SK-N-SH treated with all-trans-retinoic acid at 6 μM for 48 hours (cell line): Measurements from ENCODE around the gene NEMF.

Experiments
- ATAC-seq: fragments of 200-7000 bp; cut with Tn5 transposase; 3 replicates; pipeline ENCODE4 v1.9.1; 2020; ENCODE audit warnings: mild to moderate bottlenecking, moderate library complexity
- ARNTL ChIP-seq: fragments of 450-650 bp; formaldehyde crosslinking; IDR thresholded peaks from 2 replicates; pipeline ENCODE4 v1.5.0; 2020; ENCODE audit warnings: low read depth, mild to moderate bottlenecking, moderate library complexity, borderline replicate concordance
- BACH2 ChIP-seq: fragments of 250-450 bp; sonication (Bioruptor Pico); IDR thresholded peaks from 2 replicates; pipeline ENCODE4 v1.9.0; 2021; ENCODE audit warnings: mild to moderate bottlenecking, borderline replicate concordance
- CREB5 ChIP-seq: fragments of 250-450 bp; sonication (Bioruptor Pico); IDR thresholded peaks from 2 replicates; pipeline ENCODE4 v1.5.1; 2020; ENCODE audit warnings: low read depth, mild to moderate bottlenecking, moderate library complexity
- CSDC2 ChIP-seq: fragments of 250-450 bp; sonication (Bioruptor Pico); IDR thresholded peaks from 2 replicates; pipeline ENCODE4 v1.5.0; 2020; ENCODE audit warnings: mild to moderate bottlenecking, moderate library complexity
- CSRNP3 ChIP-seq: fragments of 250-450 bp; sonication (Bioruptor Pico); IDR thresholded peaks from 2 replicates; pipeline ENCODE4 v1.5.1; 2021; ENCODE audit warnings: mild to moderate bottlenecking, moderate library complexity
- ESRRG ChIP-seq: fragments of 250-450 bp; sonication (Bioruptor Pico); IDR thresholded peaks from 2 replicates; pipeline ENCODE4 v1.6.1; 2021; ENCODE audit warnings: mild to moderate bottlenecking
- GLIS3 ChIP-seq: fragments of 250-450 bp; sonication (Bioruptor Pico); IDR thresholded peaks from 2 replicates; pipeline ENCODE4 v1.5.0; 2020; ENCODE audit warnings: mild to moderate bottlenecking, moderate library complexity
- ISL1 ChIP-seq: fragments of 250-450 bp; sonication (Bioruptor Pico); IDR thresholded peaks from 2 replicates; pipeline ENCODE4 v2.1.2; 2022; ENCODE audit warnings: mild to moderate bottlenecking, moderate library complexity
- OSR1 ChIP-seq: fragments of 250-450 bp; sonication (Bioruptor Pico); IDR thresholded peaks from 2 replicates; pipeline ENCODE4 v1.8.0; 2022; ENCODE audit warnings: moderate library complexity, mild to moderate bottlenecking, inconsistent platforms
- PPARA ChIP-seq: fragments of 250-450 bp; sonication (Bioruptor Pico); IDR thresholded peaks from 2 replicates; pipeline ENCODE4 v1.5.0; 2020; ENCODE audit warnings: mild to moderate bottlenecking, borderline replicate concordance
- RARB ChIP-seq: fragments of 250-450 bp; sonication (Bioruptor Pico); IDR thresholded peaks from 2 replicates; pipeline ENCODE4 v1.8.0; 2021; ENCODE audit warnings: mild to moderate bottlenecking, moderate library complexity
- SNAI2 ChIP-seq: fragments of 250-450 bp; sonication (Bioruptor Pico); IDR thresholded peaks from 2 replicates; pipeline ENCODE4 v1.5.0; 2020; ENCODE audit warnings: mild to moderate bottlenecking, moderate library complexity
- TCF4 ChIP-seq: fragments of 250-450 bp; sonication (Bioruptor Pico); IDR thresholded peaks from 2 replicates; pipeline ENCODE4 v1.8.0; 2021; ENCODE audit warnings: mild to moderate bottlenecking, moderate library complexity, borderline replicate concordance
- TOX ChIP-seq: fragments of 250-450 bp; sonication (Bioruptor Pico); IDR thresholded peaks from 2 replicates; pipeline ENCODE4 v1.8.0; 2021; ENCODE audit warnings: mild to moderate bottlenecking, moderate library complexity, borderline replicate concordance
- TSHZ2 ChIP-seq: fragments of 250-450 bp; sonication (Bioruptor Pico); IDR thresholded peaks from 2 replicates; pipeline ENCODE4 v1.5.0; 2020; ENCODE audit warnings: mild to moderate bottlenecking, moderate library complexity
- ZC3H10 ChIP-seq: fragments of 250-450 bp; sonication (Bioruptor Pico); IDR thresholded peaks from 2 replicates; pipeline ENCODE4 v1.5.1; 2021; ENCODE audit warnings: mild to moderate bottlenecking, moderate library complexity
- ZFP3 ChIP-seq: fragments of 250-450 bp; sonication (Bioruptor Pico); IDR thresholded peaks from 2 replicates; pipeline ENCODE4 v1.5.0; 2020; ENCODE audit warnings: mild to moderate bottlenecking, moderate library complexity
- ZFP30 ChIP-seq: fragments of 450-650 bp; formaldehyde crosslinking; IDR thresholded peaks from 2 replicates; pipeline ENCODE4 v1.5.0; 2022; ENCODE audit warnings: mild to moderate bottlenecking, moderate library complexity
- ZNF565 ChIP-seq: fragments of 450-650 bp; formaldehyde crosslinking; conservative IDR thresholded peaks from 2 replicates; pipeline ENCODE4 v1.5.0; 2020; ENCODE audit warnings: low read depth, mild to moderate bottlenecking, moderate library complexity
- ZNF8 ChIP-seq: fragments of 450-650 bp; formaldehyde crosslinking; IDR thresholded peaks from 2 replicates; pipeline ENCODE4 v1.5.0; 2020; ENCODE audit warnings: mild to moderate bottlenecking, moderate library complexity
- TF ChIP-seq, protein P1 (sequence below): fragments of 250-450 bp; sonication (Bioruptor Pico); IDR thresholded peaks from 2 replicates; pipeline ENCODE4 v1.8.0; 2020; ENCODE audit warnings: mild to moderate bottlenecking, moderate library complexity, borderline replicate concordance
- TF ChIP-seq, protein P2 (sequence below): fragments of 250-450 bp; sonication (Bioruptor Pico); IDR thresholded peaks from 2 replicates; pipeline ENCODE4 v1.8.0; 2021; ENCODE audit warnings: low read depth, mild to moderate bottlenecking, moderate library complexity, borderline replicate concordance

Gene NEMF

DNA sequence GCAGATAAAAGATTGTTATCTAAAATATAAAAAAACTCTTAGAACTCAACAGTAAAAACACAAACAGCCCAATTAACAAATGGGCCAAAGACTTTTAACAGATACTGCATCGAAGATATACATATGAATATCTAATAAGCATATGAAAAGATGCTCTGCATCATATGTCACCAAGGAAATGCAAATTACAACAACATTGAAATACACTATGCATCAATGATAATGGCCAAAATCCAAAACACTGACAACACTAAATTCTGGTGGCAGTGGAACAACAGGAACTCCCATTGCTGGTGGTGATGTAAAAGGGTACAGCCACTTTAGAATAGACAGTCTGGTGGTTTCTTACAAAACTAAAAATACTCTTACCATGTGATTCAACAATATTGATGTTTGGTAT, 43.8 kb downstream of the NEMF start:
- TF ChIP-seq, protein P1, sequence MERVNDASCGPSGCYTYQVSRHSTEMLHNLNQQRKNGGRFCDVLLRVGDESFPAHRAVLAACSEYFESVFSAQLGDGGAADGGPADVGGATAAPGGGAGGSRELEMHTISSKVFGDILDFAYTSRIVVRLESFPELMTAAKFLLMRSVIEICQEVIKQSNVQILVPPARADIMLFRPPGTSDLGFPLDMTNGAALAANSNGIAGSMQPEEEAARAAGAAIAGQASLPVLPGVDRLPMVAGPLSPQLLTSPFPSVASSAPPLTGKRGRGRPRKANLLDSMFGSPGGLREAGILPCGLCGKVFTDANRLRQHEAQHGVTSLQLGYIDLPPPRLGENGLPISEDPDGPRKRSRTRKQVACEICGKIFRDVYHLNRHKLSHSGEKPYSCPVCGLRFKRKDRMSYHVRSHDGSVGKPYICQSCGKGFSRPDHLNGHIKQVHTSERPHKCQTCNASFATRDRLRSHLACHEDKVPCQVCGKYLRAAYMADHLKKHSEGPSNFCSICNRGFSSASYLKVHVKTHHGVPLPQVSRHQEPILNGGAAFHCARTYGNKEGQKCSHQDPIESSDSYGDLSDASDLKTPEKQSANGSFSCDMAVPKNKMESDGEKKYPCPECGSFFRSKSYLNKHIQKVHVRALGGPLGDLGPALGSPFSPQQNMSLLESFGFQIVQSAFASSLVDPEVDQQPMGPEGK: no peak
- TF ChIP-seq ARNTL (CRISPR knock-in tag): no peak
- TF ChIP-seq TOX: no peak
- TF ChIP-seq ZFP30 (CRISPR knock-in tag): no peak
- TF ChIP-seq ZNF8 (CRISPR knock-in tag): no peak
- TF ChIP-seq CREB5 (CRISPR knock-in tag): no peak
- TF ChIP-seq ZNF565 (CRISPR knock-in tag): no peak
- TF ChIP-seq CSRNP3 (CRISPR knock-in tag): no peak
- no peak for TF ChIP-seq ESRRG (CRISPR knock-in tag)
- TF ChIP-seq PPARA (CRISPR knock-in tag): no peak
- no peak for TF ChIP-seq TCF4
- no peak for TF ChIP-seq ISL1 (CRISPR knock-in tag)
- no peak for TF ChIP-seq RARB (CRISPR knock-in tag)
- TF ChIP-seq SNAI2: no peak
- TF ChIP-seq CSDC2 (CRISPR knock-in tag): no peak
- no peak for TF ChIP-seq ZFP3 (CRISPR knock-in tag)
- no peak for TF ChIP-seq BACH2 (CRISPR knock-in tag)
- no peak for TF ChIP-seq OSR1
- ATAC-seq: no peak

GRCh38 chr14:49796025-49796424, 56.6 kb downstream of the NEMF start:
- no peak for ATAC-seq
- TF ChIP-seq ARNTL (CRISPR knock-in tag) (no peak), ZNF565 (CRISPR knock-in tag) (no peak), ESRRG (CRISPR knock-in tag) (no peak), ZNF8 (CRISPR knock-in tag) (no peak), ZFP30 (CRISPR knock-in tag) (no peak), CSDC2 (CRISPR knock-in tag) (no peak), RARB (CRISPR knock-in tag) (no peak), ZC3H10 (no peak), OSR1 (no peak), TSHZ2 (CRISPR knock-in tag) (no peak), GLIS3 (CRISPR knock-in tag) (no peak), TOX (no peak), PPARA (CRISPR knock-in tag) (no peak), CSRNP3 (CRISPR knock-in tag) (no peak), SNAI2 (no peak)
- TF ChIP-seq, protein P2, sequence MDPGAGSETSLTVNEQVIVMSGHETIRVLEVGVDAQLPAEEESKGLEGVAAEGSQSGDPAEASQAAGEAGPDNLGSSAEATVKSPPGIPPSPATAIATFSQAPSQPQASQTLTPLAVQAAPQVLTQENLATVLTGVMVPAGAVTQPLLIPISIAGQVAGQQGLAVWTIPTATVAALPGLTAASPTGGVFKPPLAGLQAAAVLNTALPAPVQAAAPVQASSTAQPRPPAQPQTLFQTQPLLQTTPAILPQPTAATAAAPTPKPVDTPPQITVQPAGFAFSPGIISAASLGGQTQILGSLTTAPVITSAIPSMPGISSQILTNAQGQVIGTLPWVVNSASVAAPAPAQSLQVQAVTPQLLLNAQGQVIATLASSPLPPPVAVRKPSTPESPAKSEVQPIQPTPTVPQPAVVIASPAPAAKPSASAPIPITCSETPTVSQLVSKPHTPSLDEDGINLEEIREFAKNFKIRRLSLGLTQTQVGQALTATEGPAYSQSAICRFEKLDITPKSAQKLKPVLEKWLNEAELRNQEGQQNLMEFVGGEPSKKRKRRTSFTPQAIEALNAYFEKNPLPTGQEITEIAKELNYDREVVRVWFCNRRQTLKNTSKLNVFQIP (CRISPR knock-in tag): no peak
- TF ChIP-seq, protein P1: no peak
